Fibroblast of skin of back (primary cell): ENCODE results near the gene GLA. TPM values are rescaled to one million over a fixed set of nuclear protein-coding genes. Genes with fewer than 3 reads are reported as not detected.

Source experiments
- DNase-seq: peaks from one replicate; pipeline ENCODE4 v3.0.0-alpha.2; 2013
- polyA plus RNA-seq, 2 experiments: library from polyadenylated mRNA; unstranded; fragments of 120-200 nt; gene quantifications; one replicate each; pipeline ENCODE4 v1.2.1, GENCODE V29; 2013; ENCODE audit not compliant: insufficient read length in 2 of 2

Gene GLA
- 26.0 TPM for polyA plus RNA-seq (2013, experiment 1 of 2; ENCODE audit: insufficient read length)
- polyA plus RNA-seq (2013, experiment 2 of 2; ENCODE audit: insufficient read length) = 9.0 TPM

DNA sequence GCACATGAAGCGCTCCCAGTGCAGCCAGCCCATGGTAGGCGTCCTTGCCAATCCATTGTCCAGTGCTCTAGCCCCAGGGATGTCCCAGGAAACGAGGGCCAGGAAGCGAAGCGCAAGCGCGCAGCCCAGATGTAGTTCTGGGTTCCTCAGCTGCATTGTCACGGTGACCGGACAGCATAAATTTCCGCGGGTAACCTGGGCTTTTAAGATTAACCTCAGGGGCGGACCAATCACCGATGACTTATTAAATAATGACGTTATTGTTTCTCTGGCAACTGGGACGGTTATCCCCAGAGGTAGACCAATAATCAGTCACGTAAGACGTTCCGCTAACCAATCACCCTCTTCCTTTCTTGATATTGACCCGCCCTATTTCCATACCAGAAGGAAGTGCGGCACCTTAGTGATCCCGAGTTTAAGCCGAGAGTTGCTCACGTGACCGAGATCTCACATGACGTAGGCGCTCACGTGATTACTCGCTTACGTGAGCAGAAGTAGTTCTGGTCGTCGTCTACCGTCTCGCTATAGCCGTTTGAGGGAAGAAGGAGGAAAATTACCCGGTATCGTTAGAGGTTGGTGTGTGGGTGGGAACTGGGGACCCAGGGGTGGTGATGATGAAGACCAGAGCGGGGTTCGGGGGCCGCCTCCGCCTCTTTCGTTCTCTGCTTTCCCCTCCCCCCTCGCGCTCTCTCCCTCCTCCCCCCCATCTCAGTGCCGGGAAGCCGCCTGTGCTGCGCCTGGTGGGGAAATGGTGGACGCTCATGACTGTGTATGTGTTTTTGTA is at the start of gene GLA, which contains the start of gene HNRNPH2:
TSS of gene GLA (minus strand) at position 178 of the 784 bp plus-strand sequence. CDS start at position 156, 22 bp downstream.
TSS of gene HNRNPH2 (plus strand) at position 475 of the 784 bp plus-strand sequence. CDS start 3,767 bp downstream, outside the sequence.
- DNase-seq = peak; percentile 98

DNA sequence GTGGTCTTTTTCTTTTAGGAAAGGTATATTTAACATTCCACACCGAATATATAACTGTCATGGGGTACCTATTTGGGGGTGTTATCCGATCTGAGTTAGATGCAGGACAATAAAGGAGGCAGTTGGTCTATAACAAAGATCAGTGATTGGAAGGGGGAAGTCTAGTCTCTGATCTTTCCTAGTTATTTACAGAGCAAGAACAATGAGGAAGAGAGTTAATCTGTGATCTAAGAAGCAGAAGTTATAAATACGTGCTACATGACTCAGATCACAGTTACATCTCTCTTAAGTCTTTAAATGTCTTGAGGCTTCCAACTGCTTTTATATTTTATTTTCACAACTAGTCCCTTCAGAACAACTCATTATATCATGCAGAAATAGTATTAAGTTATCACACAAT is 44.3 kb upstream of the GLA start:
- DNase-seq = no peak

DNA sequence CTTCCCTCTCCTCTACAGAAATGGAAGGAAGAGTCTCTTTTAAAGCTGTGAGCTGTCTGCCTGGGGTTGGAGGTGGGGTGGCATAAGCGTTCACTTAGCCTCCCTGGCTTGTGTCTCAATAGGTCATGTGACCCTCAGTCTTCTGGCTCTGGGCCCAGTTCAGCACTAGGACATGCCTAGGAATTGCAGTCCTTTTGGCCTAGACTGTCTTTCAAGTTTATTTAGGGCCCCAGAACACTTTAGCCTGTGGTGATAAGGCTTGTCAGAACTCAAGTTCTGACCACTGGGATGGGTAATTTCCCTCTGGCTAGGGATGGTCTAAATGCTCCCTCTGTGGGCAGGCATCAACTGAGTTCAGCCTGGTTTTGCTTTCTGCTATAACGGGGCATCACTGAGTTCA is 43.2 kb upstream of the GLA start:
- DNase-seq = peak; percentile 37

DNA sequence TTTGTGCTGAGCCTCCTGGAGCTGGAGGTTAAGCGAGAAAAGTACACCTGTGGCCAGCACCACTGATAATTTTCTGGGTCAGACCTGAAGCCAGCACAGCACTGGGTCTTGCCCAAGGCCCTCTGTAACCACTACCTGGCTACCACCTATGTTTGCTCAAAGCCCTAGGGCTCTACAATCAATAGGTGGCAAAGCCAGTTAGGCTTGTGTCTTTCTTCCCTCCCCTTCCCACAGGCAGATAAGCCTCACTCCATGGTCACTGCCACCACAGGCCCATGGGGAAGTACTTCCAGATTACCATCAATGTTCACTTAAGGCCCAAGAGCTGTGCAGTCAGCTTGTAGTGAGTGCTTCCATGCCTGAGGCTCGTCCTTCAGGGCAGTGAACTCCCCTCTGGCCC is 42.4 kb upstream of the GLA start:
- no peak for DNase-seq

DNA sequence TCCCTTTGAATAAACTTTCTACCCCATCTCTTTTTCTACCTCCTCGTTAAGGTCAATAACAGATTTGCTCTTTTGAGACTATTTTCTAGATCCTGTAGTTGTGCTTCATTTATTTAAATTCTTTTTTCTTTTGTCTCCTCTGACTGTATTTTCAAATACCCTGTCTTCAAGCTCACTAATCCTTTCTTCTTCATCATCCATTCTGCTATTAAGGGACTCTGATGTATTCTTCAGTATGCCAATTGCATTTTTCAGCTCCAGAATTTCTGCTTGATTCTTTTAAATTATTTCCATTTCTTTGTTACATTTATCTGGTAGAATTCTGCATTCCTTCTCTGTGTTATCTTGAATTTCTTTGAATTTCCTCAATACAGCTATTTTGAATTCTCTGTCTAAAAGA is 41.6 kb upstream of the GLA start:
- no peak for DNase-seq

DNA sequence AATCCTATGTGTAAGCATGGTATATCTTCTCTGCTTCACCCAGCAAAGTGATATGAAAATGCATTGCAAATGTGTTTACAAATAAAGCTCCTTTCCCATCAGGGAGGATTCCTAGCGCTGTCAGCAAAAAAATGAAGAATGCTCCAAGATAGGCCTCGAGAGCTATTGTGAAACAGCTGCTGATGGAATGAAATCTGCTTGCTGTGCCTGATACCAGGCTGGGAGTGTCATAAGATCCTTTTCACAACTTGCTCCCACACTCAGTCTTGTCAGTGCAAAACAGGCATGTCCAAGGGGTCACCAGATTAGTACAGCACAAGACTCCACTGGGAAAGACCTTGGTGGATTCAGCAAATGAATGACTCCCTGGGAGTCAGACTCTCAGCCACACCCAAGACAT is 34.4 kb upstream of the GLA start:
- DNase-seq = no peak

DNA sequence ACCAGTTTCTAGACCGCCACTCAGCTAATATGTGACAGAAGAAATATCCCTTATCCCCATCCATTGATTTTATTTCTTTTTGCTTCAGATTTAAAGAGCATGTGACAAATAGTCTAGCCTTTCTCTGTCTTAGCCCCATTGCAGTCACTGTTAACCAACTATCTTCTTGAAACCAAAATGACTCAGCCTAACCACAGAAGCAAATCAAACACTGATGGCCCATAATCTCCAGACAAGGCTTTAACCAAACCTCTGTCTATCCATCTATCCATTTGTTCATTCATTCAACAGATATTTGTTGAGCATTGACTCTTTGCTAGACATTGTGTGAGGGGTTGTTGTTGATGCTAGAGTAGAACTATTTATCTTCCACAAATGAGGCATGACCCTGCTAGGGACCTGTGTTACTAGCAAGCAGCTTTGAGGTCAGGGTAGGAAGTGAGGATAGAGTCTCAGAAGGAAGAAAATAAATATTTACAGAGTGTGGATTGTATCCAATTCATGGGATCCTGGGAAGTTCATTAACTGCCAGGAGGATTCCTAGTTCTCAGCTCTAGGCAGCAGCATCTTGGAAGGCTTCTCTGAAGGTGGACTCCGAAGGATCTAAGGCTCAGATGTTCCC is 22.8 kb upstream of the GLA start:
- peak; percentile 53 for DNase-seq

DNA sequence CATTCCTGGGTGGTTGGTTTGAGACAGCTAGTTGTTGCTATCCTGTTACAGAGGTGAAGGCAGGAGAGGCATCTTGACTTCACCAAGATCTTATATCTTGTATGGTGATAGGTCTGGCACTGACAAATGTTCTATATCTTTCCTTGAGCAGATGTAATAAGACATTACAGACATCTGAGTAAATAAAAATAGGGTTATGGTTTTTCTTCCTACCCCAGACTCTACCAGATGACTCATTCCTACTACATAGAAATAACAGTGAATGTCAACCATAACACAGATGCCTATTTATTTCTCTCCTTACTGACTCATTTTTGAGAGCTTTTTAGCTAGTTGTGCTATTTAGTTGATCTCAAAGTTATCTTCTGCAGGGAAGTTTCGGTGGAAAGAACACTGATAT is 22.2 kb upstream of the GLA start:
- DNase-seq = peak; percentile 66

DNA sequence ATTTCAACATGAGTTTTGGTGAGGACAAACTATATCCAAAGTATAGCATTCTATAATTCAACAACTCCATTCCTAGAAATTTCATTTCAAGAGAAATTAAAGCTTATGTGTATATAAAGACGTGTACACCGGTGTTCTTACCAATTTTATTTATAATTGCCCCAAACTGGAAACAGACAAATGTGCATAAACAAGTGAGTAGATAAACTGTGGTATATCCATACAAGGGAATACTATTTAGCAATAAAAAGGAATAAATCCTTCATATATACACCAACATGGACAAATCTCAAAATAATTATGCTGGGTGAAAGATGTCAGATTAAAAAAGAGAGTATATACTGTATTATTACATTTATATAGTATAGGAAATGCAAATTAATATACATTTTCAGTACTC is 20.2 kb upstream of the GLA start:
- no peak for DNase-seq

DNA sequence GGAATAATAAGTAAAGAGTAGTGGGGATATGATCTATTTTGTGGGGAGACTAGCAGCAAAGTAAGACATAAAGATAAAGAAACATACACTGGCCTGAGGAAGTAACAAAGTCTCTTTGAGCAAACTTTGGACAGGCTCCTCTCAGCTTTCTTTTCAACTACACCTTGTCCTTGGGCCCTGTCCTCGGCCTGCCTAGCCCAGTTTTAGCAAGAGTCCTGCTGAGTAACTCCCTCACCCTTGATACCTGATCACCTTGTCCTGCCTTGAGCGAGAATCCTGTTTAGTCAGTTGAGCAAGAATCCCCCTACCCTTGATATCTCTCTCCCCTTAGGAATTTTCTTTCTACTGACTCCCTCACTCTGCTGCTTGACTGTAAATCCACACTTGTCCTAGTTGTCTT is 11.8 kb upstream of the GLA start:
- DNase-seq = no peak

DNA sequence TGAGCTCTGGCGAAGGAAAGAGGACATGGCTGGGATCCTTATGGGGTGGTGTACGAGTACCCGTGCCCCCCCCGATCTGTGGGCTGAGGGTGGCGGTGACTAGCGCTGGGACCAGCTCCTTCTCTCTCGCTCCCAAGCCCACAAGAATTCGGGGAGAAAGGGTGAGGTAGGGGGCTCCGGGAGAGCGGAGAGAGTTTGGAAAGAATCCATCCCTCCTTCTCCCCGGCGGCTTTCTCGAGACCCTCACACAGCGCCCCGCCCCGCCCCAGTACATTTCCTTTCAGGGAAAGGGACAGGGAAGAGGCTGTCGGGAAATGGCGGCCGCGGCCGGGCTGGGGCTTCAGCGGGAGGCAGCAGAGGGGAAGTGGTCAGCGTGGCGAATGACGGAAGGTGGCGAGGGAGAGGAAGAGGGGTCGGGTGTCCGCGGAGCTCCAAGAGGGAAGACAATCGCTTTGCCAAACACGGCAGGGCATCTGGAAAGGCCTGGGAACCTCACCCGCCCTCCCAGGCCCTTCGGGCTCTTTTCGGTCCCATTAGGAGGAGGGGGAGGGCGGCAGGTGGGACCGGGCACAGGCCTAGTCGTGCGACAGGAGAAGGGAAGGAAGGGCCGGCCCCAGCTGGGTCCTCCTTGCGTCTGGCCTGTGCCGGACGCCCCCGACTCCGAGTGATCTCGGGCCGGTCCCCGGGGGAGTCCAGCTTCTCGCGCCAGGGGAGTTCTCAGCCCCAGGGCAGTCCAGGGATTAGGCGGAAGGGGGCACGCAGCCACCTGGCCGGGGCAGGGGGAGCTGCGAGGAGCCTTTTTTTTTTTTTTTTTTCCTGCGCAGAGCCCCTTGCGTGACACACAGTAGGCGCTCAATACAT is 10.5 kb upstream of the GLA start:
- DNase-seq = peak; percentile 50

DNA sequence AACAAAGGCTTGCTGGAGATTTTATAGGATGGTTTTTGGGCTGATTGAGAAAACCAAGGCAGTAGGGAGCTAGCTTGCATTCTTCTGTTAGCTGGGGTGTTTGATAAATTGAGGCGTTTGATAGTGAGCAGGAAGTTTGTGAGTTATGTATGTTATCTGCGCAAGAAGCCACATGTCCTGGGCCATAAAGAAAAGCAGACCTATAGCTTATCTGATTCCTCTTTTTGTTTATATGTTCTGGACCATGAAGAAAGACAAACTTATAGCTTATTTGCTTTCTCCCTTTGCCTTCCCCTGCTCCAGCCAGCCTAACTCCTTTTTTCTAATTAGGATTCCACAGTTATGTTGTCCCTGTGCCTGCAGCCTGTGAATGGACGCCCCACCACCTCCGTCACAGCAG is 9.5 kb upstream of the GLA start:
- DNase-seq = no peak

DNA sequence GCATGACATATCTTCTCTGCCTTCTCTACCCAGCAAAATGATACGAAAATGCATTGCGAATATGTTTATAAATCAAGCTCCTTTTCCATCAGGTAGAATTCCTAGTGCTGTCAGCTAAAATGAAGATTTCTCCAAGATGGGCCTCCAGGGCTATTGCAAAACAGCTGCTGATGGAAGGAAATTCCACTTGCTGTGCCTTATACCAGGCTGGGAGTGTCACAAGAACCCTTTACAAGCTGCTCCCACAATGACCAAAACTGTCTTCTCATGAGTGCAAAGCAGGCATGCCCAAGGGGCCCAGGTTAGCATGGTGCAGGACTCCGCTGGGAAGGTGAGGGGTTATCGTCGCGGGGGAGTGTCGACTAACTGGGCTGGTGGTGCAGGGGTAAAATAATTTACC is 9.0 kb upstream of the GLA start:
- no peak for DNase-seq

DNA sequence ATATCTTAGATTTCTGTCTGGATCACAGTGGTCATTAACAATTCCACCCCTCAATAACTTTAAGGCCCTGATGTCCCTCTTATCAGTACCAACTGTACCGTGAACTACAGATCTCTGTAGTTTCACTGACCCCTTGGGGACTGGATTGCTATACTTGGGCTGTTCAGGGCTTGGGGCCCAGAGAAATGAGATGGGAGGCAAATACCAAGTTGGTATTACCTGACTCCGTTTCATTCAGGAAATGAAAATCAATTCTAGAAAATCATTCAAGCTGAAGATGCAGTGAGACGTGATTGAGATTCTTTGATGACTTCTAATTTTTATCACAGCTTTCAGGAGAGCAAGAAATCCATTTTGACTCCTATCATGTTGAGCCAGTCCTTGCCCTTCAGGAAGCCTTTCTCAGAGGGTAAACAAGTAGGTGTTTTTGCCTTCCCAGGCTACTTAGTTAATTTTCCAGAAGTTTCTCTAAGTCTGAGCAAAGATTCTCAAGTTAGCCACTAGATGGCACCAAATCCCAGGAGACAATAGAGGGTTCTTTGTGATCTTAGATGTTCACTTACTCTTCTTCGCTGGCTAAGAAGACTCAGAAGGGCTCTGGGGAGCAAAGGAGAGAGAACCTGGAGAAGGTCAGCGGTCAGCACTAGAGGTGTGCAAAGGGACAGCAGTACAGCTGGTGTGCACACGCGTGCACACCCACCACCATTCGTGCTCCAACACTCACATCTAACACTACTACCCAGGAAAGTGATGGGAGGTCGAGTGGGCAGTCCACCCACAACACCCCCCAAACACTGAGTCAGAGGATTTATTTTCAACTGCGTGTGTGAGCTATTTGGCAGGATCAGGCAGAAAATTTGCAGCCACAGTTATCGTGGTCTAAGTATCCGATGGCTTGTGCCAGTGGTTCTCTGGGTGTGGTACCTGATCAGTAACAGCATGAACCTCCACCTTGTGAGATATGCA is 7.7 kb upstream of the GLA start:
- DNase-seq = peak; percentile 69

DNA sequence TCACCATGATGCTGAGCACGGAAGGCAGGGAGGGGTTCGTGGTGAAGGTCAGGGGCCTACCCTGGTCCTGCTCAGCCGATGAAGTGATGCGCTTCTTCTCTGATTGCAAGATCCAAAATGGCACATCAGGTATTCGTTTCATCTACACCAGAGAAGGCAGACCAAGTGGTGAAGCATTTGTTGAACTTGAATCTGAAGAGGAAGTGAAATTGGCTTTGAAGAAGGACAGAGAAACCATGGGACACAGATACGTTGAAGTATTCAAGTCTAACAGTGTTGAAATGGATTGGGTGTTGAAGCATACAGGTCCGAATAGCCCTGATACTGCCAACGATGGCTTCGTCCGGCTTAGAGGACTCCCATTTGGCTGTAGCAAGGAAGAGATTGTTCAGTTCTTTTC is 4.3 kb upstream of the GLA start:
- DNase-seq = no peak

DNA sequence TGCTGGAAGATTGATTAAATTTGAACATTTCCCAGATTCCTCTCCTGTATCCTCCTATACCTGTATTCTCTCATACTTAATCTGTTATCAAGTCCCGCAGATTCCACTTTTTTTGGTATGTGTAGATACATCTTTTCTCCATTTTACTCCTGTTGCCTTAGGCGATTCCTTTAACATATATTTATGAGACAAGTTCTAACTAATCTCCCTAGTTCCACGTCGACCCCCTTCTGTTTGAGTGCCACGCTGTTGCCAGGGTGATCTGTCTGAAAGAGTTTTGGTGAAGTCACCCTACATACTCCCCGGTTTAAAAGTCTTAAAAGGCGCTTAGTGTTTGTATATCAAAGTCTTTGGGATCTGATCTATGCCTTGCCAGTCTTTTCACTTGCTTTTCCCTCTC is 2.7 kb upstream of the GLA start:
- DNase-seq = no peak

DNA sequence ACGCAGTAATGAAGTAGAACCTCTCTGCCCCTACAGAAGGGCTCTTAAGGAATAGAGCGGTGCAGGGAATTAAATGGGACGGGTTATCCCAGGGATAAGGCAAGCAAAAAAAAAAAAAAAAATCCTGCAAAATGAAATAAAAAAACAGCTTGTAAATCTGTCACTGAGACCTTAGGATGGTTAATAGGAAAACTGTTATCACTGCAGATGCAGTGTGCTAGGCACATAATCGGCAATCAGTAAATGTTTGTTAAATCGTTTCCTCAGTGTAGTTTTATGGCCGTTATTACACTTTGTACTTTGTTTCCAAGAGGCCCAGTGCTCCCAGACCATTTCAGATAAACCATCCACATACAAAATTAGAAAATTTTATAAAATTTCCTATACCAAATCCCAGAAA is 1.3 kb upstream of the GLA start:
- DNase-seq = no peak

DNA sequence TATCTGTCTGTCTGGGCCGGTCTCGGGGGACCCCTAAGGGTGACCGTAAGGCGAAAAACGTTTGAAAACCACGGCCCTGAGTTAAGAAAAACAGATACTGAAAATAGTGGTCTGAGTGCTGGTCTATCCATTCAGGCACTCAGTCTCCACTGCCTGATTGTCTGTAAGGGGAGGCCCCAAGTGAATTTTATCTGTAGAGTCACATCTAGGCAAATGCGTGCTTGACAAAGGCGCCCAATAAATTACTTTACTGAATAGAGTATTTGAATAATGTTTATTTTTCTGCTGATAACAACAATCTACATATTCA is 762 bp upstream of the GLA start:
- no peak for DNase-seq

DNA sequence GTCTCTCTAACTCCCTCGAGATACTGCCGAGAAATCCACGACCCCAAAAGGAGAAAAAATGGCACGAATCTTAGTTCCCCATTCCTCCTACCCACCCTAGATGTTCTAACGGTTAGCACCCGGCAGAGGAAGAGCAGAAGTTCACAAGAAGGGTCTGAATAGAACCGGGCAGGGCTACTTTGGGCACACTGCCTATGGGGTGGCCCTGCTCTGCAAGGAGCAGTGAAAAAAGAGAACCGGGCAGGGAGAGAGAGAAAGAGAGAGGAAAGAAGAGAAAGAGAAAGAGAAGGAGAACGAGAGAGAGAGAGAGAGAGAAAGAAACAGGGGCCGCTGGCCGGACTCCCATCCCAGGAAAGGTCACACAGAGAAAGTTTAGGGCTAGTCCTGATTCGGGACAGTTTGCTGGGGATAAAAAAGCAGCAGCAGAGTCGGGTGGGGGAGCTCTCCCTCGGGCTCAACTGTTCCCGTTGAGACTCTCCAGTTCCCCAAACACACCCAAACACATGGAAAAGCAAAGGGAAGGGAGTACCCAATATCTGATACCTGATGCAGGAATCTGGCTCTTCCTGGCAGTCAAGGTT is 468 bp downstream of the GLA start:
- DNase-seq = no peak

DNA sequence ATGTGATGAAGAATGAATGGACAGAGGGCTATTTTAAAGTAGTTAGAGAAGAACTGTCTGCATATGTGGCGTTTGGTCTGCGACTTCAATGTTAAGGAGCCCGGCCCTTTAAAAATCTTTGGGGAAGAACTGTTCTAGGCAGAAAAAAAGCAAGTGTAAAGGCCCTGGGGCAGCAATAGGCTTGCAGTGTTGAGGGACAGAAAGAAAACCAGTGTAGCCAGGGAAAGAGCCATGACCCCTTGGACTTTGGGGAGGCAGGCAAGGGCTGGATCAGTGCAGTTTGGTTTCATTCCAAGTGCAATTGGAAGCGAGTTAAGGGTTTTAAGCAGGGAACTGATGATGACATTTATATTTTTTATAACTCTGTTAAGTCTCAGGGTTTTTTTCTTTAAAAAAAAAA is 7.9 kb downstream of the GLA start:
- DNase-seq = no peak

DNA sequence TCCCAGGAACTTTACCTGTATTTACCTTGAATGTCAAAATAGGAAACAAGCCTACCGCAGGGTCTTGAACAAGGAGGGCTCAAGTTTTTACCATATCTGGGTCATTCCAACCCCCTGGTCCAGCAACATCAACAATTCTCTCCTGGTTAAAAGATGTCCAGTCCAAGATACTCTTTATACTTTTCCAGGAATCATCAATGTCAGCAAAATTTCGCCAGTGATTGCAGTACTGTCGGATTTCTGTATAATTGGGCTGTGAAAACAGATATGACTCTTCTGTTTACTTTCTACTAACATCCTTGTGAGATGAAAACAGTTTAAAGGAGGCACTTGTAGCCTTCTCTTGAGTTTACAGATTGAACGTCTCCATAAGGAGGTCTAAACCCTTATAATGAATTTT is 9.0 kb downstream of the GLA start:
- DNase-seq = no peak

DNA sequence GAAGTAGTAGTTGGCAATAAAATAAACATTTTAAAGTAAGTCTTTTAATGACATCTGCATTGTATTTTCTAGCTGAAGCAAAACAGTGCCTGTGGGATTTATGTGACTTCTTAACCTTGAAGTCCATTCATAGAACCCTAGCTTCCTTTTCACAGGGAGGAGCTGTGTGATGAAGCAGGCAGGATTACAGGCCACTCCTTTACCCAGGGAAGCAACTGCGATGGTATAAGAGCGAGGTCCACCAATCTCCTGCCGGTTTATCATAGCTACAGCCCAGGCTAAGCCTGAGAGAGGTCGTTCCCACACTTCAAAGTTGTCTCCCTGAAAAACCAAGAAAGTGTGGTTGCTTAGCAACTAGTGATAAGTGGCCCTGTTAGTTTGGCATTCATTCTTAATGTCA is 9.9 kb downstream of the GLA start:
- DNase-seq = no peak
